COLO829 (cell line): ENCODE measurements around the gene GOLGA8R.
"Not testable (repeated sequence)": the region's sequence is repeated elsewhere in the genome, so short reads cannot be mapped to it uniquely, and the experiment has no call there.

Experiments used
- DNase-seq: peaks from one replicate; pipeline ENCODE4 v3.0.0; 2012; ENCODE audit warnings: low spot score

Gene GOLGA8R, protein sequence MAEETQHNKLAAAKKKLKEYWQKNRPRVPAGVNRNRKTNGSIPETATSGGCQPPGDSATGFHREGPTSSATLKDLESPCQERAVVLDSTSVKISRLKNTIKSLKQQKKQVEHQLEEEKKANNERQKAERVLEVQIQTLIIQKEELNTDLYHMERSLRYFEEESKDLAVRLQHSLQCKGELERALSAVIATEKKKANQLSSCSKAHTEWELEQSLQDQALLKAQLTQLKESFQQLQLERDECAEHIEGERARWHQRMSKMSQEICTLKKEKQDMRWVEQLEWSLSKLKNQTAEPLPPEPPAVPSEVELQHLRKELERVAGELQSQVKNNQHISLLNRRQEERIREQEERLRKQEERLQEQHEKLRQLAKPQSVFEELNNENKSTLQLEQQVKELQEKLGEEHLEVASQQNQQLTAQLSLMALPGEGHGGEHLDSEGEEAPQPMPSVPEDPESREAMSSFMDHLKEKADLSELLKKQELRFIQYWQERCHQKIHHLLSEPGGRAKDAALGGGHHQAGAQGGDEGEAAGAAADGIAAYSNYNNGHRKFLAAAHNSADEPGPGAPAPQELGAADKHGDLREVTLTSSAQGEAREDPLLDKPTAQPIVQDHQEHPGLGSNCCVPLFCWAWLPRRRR

GRCh38 chr15:30414160-30414559 is at the start of gene GOLGA8R:
Gene GOLGA8R, minus strand, starts transcription at chr15:30414260. Its CDS starts 98 bp downstream, at chr15:30414162.
- DNase-seq = not testable (repeated sequence)

GRCh38 chr15:30463849-30464248 is 49.8 kb upstream of the GOLGA8R start:
- not testable (repeated sequence) for DNase-seq

DNA sequence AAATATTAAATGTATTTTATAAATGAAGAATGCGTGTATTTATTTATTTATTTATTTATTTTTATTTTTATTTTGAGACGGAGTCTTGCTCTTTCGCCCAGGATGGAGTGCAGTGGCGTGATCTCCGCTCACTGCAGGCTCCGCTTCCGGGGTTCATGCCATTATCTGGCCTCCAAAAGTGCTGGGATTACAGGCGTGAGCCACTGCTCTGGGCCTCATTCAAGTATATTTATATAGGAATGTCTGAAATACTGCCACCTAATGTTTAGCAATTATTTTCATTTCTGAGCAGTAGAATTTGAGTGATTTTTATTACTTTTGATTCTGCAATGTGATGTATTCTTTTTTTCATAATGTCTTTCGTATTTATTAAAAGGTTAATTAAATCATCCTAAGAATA is 48.1 kb upstream of the GOLGA8R start:
- not testable (repeated sequence) for DNase-seq

- DNase-seq = not testable (repeated sequence)
These were observed 38.6 kb upstream of the GOLGA8R start for GRCh38 chr15:30452702-30453101.

- DNase-seq = not testable (repeated sequence)
These were observed 24.3 kb upstream of the GOLGA8R start for GRCh38 chr15:30438348-30438747.

DNA sequence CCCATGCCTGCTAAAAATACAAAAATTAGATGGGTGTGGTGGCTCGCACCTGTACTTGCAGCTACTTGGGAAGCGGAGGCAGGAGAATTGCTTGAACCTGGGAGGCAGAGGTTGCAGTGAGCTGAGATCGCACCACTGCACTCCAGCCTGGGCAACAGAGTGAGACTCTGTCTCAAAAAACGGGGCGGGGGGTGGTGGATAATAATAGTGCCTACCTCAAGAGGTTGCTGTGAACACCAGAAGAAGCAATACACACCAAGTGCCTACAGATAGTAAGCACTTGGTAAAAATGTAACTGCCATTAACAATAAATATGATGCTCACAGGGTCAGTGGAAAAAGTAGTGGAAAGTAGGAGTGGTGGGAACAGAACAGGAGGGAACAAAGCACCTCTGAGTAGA is 21.8 kb upstream of the GOLGA8R start:
- not testable (repeated sequence) for DNase-seq

DNA sequence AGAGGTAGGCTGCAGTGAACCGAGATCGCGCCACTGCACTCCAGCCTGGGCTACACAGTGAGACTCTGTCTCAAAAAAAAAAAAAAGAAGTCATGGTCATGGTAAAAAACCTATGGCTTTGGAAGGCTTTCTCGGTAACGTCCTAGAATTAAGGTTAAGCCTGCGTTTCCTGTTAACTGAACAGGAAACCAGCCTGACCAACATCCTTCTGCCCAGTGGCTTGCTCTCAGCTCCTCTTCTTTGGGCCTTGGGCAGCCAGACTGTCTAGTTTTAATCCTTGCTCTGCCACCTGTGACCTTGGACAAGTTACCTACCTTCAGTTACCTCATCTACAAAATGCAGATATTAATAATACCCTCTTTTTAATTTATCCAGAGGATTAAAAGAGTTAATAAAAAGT is 6.7 kb upstream of the GOLGA8R start:
- DNase-seq = not testable (repeated sequence)

- DNase-seq = not testable (repeated sequence)
These were observed 6.4 kb downstream of the GOLGA8R start for GRCh38 chr15:30407636-30408035.

DNA sequence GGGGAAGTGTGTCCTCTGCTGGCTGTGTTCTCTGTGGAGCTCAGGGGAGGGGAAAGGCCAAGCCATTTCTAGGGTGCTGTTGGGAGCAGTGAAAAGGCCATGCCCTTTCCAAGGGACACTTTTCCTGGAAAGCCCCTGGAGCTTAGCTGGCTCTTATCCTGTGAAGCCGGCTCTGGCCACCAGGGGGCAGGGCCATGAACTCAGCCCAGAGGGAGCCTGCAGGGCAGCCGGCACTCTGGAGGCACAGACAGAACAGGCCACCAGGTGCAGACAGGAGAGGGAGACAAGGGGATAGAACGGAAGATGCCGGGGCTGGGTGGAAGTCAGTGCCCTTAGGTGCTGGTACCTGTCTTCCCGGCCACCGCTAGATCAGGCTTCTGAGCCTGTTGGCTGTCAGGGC is 15.1 kb downstream of the GOLGA8R start:
- not testable (repeated sequence) for DNase-seq

DNA sequence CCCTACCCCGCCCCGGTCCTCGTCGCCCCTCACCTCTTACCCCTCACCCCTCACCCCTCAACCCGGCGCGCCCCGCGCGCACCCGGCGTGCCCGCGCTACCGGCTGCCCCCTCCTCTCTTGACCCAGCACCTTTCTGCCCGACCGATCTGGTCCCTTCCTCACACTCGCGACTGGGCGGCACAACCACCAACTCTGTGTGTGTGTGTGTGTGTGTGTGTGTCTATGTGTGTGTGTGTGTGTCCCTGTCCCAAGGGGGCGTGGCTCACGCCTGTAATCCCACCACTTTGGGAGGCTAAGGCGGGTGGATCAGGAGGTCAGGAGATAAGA is 20.4 kb downstream of the GOLGA8R start:
- not testable (repeated sequence) for DNase-seq

DNA sequence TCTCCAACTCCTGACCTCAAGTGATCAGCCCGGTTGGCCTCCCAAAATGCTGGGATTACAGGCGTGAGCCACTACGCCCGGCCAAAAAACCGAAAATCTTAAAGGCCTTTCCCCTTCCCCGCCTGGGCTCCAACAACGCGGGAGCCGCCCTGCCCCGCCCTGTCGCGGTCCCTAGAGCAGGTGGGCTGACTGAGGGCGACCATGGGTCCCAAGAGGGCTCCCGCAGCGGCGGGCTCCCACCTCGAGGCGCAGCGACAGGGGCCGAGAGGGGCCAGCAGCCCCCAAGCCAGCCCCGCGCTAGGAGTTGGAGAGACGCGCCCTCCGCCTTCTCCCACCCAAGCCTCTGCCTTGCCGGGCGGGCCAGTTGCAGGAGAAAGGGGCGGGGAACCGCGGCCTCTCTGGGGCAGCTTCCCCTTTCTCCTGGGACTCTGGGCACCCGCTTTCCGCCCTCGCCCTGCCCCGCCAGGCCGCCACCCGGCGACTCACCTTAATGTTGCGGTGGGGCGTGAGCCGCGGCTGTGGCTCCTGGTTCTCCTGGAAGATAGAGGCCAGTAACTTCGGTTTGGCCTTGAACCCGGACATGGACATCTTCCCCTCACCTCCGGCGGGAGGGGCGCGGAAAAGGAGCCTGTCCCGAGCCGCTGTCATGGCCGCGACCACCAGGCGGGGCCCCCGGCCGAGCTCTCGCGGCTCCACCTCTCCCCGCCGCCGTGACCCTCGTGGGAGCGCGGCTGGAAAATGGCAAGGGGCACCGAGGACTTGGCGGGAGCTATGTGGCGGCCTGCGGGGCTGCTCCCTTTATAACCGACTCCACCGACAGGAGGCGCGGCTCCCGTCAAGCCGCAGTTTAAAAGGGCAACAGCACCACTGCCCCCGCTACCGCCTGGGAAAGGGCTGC is 21.0 kb downstream of the GOLGA8R start, which contains the start of gene CHRFAM7A:
CHRFAM7A (minus strand) TSS at position 775 of the 898 bp plus-strand sequence. CDS start 10,189 bp downstream, outside the sequence.
- not testable (repeated sequence) for DNase-seq

DNA sequence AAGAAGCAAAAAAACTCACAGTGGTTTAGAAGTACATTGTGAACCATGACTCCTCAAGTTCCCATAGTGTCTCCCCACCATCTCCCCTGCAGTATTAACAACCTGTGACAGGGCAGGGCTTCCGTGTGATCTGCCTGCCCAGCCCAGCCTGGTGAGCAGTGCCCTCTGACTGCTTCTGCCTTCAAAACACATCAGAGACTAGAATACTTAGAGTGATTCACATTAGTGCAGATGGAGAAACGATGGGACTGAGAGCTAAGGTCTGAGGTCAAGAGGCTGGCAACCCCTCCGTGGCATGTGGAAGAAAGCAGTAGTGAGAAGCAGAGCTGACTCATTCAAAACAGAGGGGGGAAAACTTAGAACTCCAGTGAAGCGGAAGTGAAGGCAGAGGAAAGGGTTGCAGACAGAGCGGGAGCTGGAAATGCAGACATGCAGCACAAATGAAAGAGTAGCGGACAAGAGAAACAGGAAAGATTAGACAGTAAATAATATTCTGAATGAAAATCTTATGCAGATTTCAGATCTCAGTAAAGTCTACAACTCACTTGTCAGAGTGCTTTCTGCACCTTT is 27.7 kb downstream of the GOLGA8R start:
- not testable (repeated sequence) for DNase-seq

DNA sequence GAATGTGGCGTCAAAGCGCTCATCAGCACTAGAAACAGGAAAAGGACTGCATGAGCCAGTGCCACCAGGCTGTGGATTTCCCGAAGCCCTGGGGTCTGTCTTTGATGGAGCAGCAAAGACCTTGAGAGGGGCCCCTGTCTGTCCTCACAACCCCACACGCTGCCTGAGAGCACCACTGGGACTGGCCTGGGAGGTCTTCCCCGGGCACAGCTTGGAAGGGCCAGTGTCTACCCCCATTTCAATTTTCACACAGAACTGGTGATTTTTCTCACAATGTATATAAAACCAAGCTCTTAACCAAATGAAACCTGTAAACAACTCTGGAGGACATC is 37.0 kb downstream of the GOLGA8R start:
- DNase-seq = not testable (repeated sequence)

DNA sequence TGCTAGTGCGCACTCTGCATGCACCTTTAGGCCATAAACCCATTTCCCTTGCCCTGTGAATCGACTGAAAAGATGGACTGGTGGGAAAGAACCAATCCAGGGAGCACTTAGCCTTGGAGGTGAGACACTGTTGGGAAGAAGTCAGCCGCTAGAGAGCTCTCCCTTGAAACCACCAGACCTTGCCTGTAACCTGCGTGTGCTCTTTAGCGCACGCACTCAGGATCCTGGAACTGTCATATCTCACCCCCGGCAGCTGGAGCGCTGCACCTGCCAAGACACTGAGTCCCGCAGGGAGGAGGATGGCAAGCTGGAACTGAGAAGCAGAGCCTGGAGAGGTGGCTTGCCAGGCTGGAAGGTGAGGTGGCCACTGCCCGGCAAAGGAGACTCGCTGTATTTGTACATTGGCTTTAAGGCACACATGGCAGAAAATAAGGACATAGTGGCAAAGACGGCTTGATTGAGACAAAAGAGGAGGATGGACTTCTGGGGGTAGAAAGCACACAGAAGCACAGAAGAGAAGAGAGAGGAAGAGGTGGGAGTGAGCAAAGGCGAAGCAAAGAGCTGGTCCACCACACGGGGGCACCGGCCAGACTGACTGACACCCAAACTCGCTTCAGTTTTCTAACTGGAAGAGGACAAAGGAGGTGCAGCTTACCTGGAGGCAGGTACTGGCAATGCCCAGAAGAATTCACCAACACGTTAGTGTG is 37.5 kb downstream of the GOLGA8R start:
- not testable (repeated sequence) for DNase-seq

DNA sequence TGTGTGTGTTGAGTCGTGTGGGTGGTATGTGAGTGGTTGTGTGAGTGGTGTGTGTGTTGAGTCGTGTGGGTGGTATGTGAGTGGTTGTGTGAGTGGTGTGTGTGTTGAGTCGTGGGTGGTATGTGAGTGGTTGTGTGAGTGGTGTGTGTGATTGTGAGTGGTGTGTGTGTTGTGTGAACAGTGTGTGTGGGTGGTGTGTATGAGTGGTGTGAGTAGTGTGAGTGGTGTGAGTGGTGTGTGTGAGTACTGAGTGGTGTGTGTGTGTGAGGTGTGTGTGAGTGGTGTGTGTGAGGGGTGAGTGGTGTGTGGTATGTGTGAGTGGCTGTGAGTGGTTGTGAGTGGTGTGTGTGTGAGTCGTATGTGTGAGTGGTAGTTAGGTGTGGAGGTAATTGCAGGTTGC is 38.2 kb downstream of the GOLGA8R start:
- DNase-seq = not testable (repeated sequence)

GRCh38 chr15:30374862-30375261 is 39.2 kb downstream of the GOLGA8R start:
- not testable (repeated sequence) for DNase-seq

DNA sequence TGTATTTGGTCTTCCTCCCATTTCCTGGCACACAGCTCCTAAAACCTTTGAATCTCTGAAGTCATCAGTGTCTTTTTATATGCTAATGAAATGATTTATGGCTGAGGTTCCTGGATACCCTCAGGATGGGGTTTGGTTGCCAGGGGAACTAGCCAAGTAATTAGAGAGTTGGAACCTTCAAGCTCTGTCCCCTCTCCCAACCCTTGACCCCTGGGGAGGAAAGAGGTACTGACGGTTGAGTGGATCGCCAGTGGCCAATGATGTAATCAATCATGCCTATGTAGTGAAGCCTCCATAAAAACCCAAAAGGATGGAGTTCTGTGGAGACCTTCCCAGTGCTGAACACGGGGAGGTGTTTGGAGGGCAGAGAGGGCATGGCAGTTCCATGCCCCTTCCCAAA is 45.8 kb downstream of the GOLGA8R start:
- not testable (repeated sequence) for DNase-seq

DNA sequence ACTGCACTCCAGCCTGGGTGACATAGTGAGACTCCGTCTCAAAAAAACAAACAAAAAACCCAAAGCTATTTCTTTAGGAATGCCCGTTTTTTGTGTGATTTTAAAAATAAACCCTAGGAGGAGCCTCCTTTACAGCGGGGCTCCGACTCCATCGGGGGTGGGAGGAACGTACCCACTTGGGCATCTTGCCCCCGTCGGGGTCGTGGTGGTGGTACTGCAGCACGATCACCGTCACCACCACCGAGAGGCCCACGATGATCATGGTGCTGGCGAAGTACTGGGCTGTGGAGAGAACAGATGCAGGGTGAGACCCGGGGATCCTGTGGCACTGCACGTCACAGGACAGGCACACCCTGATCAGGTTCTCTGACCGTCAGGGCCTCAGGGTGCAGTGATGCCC is 46.8 kb downstream of the GOLGA8R start:
- DNase-seq = not testable (repeated sequence)

GRCh38 chr15:30361404-30361803 is 52.7 kb downstream of the GOLGA8R start:
- not testable (repeated sequence) for DNase-seq

DNA sequence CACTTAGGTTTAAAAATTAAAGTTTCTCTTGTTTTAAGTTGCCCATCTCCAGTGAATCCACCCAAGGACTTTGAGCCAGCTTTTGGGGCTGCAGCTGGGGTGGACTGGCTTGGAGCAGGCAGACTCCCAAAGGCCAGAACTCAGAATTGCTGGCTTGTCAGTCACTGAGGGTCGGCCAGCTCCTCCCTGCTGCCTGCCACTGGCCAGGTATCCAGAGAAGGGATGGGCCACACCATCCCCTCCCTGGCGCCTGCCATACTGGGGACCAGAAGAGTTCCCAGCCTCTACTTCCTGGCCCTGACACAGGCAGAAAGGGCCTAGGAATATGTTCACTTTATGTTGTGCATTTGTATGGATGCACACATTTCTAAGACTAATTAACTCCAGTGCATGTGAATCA is 53.1 kb downstream of the GOLGA8R start:
- DNase-seq = not testable (repeated sequence)

DNA sequence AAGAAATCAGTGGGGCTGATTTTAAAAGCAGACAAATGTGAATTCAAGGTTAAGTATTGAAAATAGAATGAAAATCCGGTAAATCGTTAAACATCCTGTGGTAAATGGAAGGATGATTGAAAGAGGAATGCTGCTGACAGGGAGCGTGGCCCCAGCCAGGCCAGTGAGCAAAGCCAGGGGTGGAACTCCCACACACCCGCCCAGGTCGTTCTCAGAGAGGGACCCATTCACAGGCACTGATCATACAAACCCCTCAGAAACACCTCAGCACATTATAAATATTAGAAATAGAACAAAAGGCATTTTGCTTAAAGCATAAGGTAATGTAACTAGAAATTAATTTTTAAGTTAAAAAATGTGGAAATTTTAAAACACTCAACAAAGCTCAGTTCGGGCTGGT is 59.0 kb downstream of the GOLGA8R start:
- not testable (repeated sequence) for DNase-seq
